Fibroblast of skin of scalp (primary cell): ENCODE data around the gene FJX1.
"Not testable (repeated sequence)": the region's sequence is repeated elsewhere in the genome, so short reads cannot be mapped to it uniquely, and the experiment has no call there.

Experiments
- DNase-seq: peaks from one replicate; pipeline ENCODE4 v3.0.0-alpha.2; 2013

The FJX1 gene

GRCh38 chr11:35633827-35634423, 15.7 kb downstream of the FJX1 start:
- no peak for DNase-seq

- DNase-seq, result no peak
Observed at GRCh38 chr11:35635933-35636332, 17.7 kb downstream of the FJX1 start.

GRCh38 chr11:35639591-35640179, 21.4 kb downstream of the FJX1 start:
- no peak for DNase-seq

- no peak for DNase-seq
Observed at GRCh38 chr11:35641171-35641897, 23.1 kb downstream of the FJX1 start.

GRCh38 chr11:35641964-35642363, 23.7 kb downstream of the FJX1 start:
- no peak for DNase-seq

- DNase-seq, result no peak
Observed at GRCh38 chr11:35647421-35648093, 29.3 kb downstream of the FJX1 start.

- peak; percentile 37 for DNase-seq
Observed at GRCh38 chr11:35650006-35650405, 31.7 kb downstream of the FJX1 start.

- no peak for DNase-seq
Observed at GRCh38 chr11:35650467-35650866, 32.2 kb downstream of the FJX1 start.

GRCh38 chr11:35651263-35651662, 33.0 kb downstream of the FJX1 start:
- no peak for DNase-seq

- not testable (repeated sequence) for DNase-seq
Observed at GRCh38 chr11:35652786-35653185, 34.5 kb downstream of the FJX1 start.

GRCh38 chr11:35654711-35655110, 36.5 kb downstream of the FJX1 start:
- DNase-seq, result no peak

- no peak for DNase-seq
Observed at GRCh38 chr11:35655254-35655653, 37.0 kb downstream of the FJX1 start.

- DNase-seq, result no peak
Observed at GRCh38 chr11:35655856-35656255, 37.6 kb downstream of the FJX1 start.

GRCh38 chr11:35658020-35658948, 40.0 kb downstream of the FJX1 start:
- DNase-seq, result no peak

GRCh38 chr11:35661534-35661933, 43.3 kb downstream of the FJX1 start:
- DNase-seq, result no peak

GRCh38 chr11:35662061-35662648, 43.9 kb downstream of the FJX1 start:
- DNase-seq, result no peak

GRCh38 chr11:35662649-35663407, 44.6 kb downstream of the FJX1 start, which contains the start of gene TRIM44:
TSS of gene TRIM44 (plus strand) at chr11:35662775. CDS start at chr11:35663112, 337 bp downstream.
- peak; percentile 90 for DNase-seq

- no peak for DNase-seq
Observed at GRCh38 chr11:35663408-35663702, 45.1 kb downstream of the FJX1 start.

GRCh38 chr11:35664977-35665441, 46.7 kb downstream of the FJX1 start:
- DNase-seq, result peak; percentile 39

- DNase-seq, result no peak
Observed at GRCh38 chr11:35667257-35667656, 49.0 kb downstream of the FJX1 start.

GRCh38 chr11:35668350-35668749, 50.1 kb downstream of the FJX1 start:
- DNase-seq, result not testable (repeated sequence)
